Liver (tissue), 9 donors: ENCODE data around the gene ATE1. TPM values are rescaled to one million over a fixed set of nuclear protein-coding genes. Genes with fewer than 3 reads are reported as not detected.
A peak's percentile ranks its signal among the peaks of the same experiment; 100 is the strongest.

Source experiments
- DNase-seq: peaks from one replicate; pipeline ENCODE4 v3.0.0-alpha.2; 2017; ENCODE audit warnings: low spot score
- H3K27ac ChIP-seq, 2 donors: one replicate each; pipeline ENCODE4 v1.7.0; 2013; ENCODE audit warnings: inconsistent platforms in 2 of 2, low read length in 2 of 2, control low read depth in 1 of 2, low read depth in 1 of 2, mild to moderate bottlenecking in 1 of 2
- H3K27me3 ChIP-seq, 4 donors: one replicate each; pipeline versions ENCODE4 v1.6.1 to v1.7.0; 2013; ENCODE audit warnings: low read length in 3 of 4, inconsistent platforms in 1 of 4, mild to moderate bottlenecking in 1 of 4, moderate library complexity in 1 of 4; ENCODE audit not compliant: control insufficient read depth in 4 of 4, insufficient read depth in 4 of 4
- H3K36me3 ChIP-seq, 4 donors: one replicate each; pipeline versions ENCODE4 v1.6.1 to v1.7.0; 2013; ENCODE audit warnings: low read length in 3 of 4, mild to moderate bottlenecking in 3 of 4, low read depth in 1 of 4, moderate library complexity in 1 of 4; ENCODE audit not compliant: control insufficient read depth in 4 of 4, insufficient read depth in 3 of 4
- H3K4me1 ChIP-seq, 4 donors: one replicate each; pipeline versions ENCODE4 v1.6.1 to v1.7.0; 2013; ENCODE audit warnings: low read length in 3 of 4, mild to moderate bottlenecking in 3 of 4, moderate library complexity in 1 of 4; ENCODE audit not compliant: control insufficient read depth in 4 of 4, insufficient read depth in 4 of 4
- H3K4me3 ChIP-seq, 3 donors: one replicate each; pipeline versions ENCODE4 v1.6.1 to v1.7.0; 2013; ENCODE audit warnings: low read length in 3 of 3, control low read depth in 1 of 3, low read depth in 1 of 3, mild to moderate bottlenecking in 1 of 3
- H3K9ac ChIP-seq, 2 donors: one replicate each; pipeline ENCODE4 v1.7.0; 2013; ENCODE audit warnings: low read length in 2 of 2, mild to moderate bottlenecking in 2 of 2, moderate library complexity in 2 of 2, control low read depth in 1 of 2, low read depth in 1 of 2
- H3K9me3 ChIP-seq, 4 donors: one replicate each; pipeline versions ENCODE4 v1.6.1 to v1.7.0; 2013; ENCODE audit warnings: low read length in 3 of 4; ENCODE audit not compliant: control insufficient read depth in 4 of 4
- ATF3 ChIP-seq: IDR thresholded peaks from 2 replicates; pipeline ENCODE4 v1.6.1; 2016; ENCODE audit warnings: antibody characterized with exemption
- EGR1 ChIP-seq, 2 donors: IDR thresholded peaks; 2 replicates each; pipeline ENCODE4 v1.6.1; 2016 to 2018; ENCODE audit warnings: antibody characterized with exemption in 2 of 2, low read depth in 2 of 2
- FOXA2 ChIP-seq: IDR thresholded peaks from 2 replicates; pipeline ENCODE4 v1.6.1; 2016; ENCODE audit warnings: antibody characterized with exemption
- HNF4A ChIP-seq, 2 donors: conservative IDR thresholded peaks; 2 replicates each; pipeline ENCODE4 v1.6.1; 2016; ENCODE audit warnings: antibody characterized with exemption in 2 of 2, mild to moderate bottlenecking in 2 of 2
- HNF4G ChIP-seq: IDR thresholded peaks from 2 replicates; pipeline ENCODE4 v1.6.1; 2016; ENCODE audit warnings: antibody characterized with exemption
- JUND ChIP-seq, 2 donors: IDR thresholded peaks; 2 replicates each; pipeline ENCODE4 v1.6.1; 2016; ENCODE audit warnings: antibody characterized with exemption in 2 of 2
- NR2F2 ChIP-seq: IDR thresholded peaks from 2 replicates; pipeline ENCODE4 v1.6.1; 2016; ENCODE audit warnings: antibody characterized with exemption
- RXRA ChIP-seq, 2 donors: IDR thresholded peaks; 2 replicates each; pipeline ENCODE4 v1.6.1; 2017 to 2018; ENCODE audit warnings: antibody characterized with exemption in 2 of 2, mild to moderate bottlenecking in 1 of 2
- TAF1 ChIP-seq: conservative IDR thresholded peaks from 2 replicates; pipeline ENCODE4 v1.6.1; 2016; ENCODE audit warnings: antibody characterized with exemption, mild to moderate bottlenecking
- WGBS: extraction: QIAGEN DNeasy Blood & Tissue Kit; methylation state at CpG from one replicate; pipeline ENCODE4 v1.1.7; 2013; 5-methylcytosine and 5-hydroxymethylcytosine counted together
- polyA plus RNA-seq, 2 donors: library from polyadenylated mRNA; stranded (reverse) in 1 of 2; unstranded in 1 of 2; fragments of 200-250 nt in 1 of 2; fragments of >200 nt in 1 of 2; fragmentation: Nextera tagmentation in 1 of 2; extraction: Ambion mirVana in 1 of 2; gene quantifications; one replicate each; pipeline versions ENCODE4 v1.2.1 to v1.2.3, GENCODE V29; 2013 to 2015
- total RNA-seq, 2 donors: library from RNA; depleted of rRNA; stranded (reverse); fragments of >200 nt; gene quantifications; one replicate each; pipeline ENCODE4 v1.2.3, GENCODE V29; 2014
- TF ChIP-seq, protein P1 (sequence below): fragments of 150-350 bp; IDR thresholded peaks from 2 replicates; pipeline ENCODE4 v1.5.1; 2017; ENCODE audit warnings: improper control_type of control experiment, low read depth, low read length; ENCODE audit not compliant: missing input control
- TF ChIP-seq, protein P2 (sequence below): IDR thresholded peaks from 2 replicates; pipeline ENCODE4 v1.6.1; 2016; ENCODE audit warnings: antibody characterized with exemption
- donor health status: healthy.
- donor health status: healthy.
- donor health status: healthy.
- donor health status: healthy.
- donor health status: healthy.

ATE1 gene
- total and polyA plus RNA-seq, 4 donors, result 7.9 to 34.9 (median 13.5) TPM

DNA sequence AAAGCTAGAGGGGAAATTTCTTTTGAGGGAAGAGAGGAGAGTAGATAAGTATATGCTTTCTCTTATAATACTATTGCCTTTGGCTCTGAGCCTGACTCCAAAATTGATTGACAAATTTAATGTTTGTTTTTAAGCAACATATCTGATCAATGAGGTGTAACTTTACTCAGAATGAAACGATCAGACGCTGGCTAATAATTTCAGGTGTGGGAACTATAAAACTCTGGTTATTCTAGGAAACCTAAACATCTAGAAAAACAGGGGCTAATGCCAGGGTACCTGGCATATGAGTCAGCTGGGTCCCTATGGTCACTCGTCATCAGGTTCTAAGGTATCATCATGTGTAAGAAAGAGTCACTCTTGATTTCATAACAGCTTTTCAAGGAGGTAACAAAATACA, 139.7 kb downstream of the ATE1 start:
- WGBS, result 35% methylated on average over 3 of the region's 3 CpGs
- no peak overlapping the region for H3K4me3 ChIP-seq
- no peaks in the 10 kb centered on the region for H3K27me3 ChIP-seq
- H3K27ac ChIP-seq, result no peak overlapping the region
- H3K9me3 ChIP-seq, result no peaks in the 10 kb centered on the region
- TF ChIP-seq HNF4A (conservative IDR thresholded peaks at IDR 0.05), result peak in 1 of 2 donors; percentile 8
- TF ChIP-seq HNF4G, result no peak
- TF ChIP-seq EGR1 (IDR thresholded peaks at IDR 0.05; ENCODE audit: low read depth in 2 of 2), result no peak
- TF ChIP-seq, protein P1, sequence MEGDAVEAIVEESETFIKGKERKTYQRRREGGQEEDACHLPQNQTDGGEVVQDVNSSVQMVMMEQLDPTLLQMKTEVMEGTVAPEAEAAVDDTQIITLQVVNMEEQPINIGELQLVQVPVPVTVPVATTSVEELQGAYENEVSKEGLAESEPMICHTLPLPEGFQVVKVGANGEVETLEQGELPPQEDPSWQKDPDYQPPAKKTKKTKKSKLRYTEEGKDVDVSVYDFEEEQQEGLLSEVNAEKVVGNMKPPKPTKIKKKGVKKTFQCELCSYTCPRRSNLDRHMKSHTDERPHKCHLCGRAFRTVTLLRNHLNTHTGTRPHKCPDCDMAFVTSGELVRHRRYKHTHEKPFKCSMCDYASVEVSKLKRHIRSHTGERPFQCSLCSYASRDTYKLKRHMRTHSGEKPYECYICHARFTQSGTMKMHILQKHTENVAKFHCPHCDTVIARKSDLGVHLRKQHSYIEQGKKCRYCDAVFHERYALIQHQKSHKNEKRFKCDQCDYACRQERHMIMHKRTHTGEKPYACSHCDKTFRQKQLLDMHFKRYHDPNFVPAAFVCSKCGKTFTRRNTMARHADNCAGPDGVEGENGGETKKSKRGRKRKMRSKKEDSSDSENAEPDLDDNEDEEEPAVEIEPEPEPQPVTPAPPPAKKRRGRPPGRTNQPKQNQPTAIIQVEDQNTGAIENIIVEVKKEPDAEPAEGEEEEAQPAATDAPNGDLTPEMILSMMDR, result no peak
- no peak for TF ChIP-seq JUND (IDR thresholded peaks at IDR 0.05)
- no peak for TF ChIP-seq RXRA (IDR thresholded peaks at IDR 0.05)
- no peak for TF ChIP-seq ATF3
- TF ChIP-seq, protein P2, sequence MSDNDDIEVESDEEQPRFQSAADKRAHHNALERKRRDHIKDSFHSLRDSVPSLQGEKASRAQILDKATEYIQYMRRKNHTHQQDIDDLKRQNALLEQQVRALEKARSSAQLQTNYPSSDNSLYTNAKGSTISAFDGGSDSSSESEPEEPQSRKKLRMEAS, result no peak
- no peaks in the 10 kb centered on the region for H3K36me3 ChIP-seq
- peaks cover 0 to 11% (median 9%) of the 10 kb centered on the region in 4 donors for H3K4me1 ChIP-seq
- H3K9ac ChIP-seq, result no peak overlapping the region
- no peak for DNase-seq

DNA sequence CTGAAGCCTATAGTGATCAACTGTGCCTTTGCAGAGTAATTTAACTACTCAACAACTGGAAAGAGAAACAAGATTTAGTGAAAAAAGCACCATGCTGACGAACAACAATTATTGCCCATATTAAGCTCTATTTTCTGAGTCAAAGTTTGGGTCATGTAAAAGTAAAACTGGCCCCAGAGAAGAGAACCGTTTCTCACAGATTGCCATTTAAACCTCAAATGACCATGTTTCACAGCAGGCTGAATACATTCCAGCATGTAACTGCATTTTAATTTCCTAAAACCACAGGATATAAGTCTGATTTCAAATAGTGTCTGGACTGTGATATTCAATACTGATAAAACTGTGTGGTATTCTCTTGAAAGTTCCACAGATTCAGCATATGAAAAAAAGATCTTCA, 140.7 kb downstream of the ATE1 start:
- H3K36me3 ChIP-seq, result no peaks in the 10 kb centered on the region
- no peak overlapping the region for H3K9ac ChIP-seq
- H3K4me3 ChIP-seq, result no peak overlapping the region
- no peaks in the 10 kb centered on the region for H3K27me3 ChIP-seq
- no peak overlapping the region for H3K27ac ChIP-seq
- H3K9me3 ChIP-seq, result no peaks in the 10 kb centered on the region
- H3K4me1 ChIP-seq, result peaks cover 0 to 11% (median 9%) of the 10 kb centered on the region in 4 donors
- WGBS, result 91% methylated on average over 2 of the region's 2 CpGs
- DNase-seq, result no peak
- TF ChIP-seq NR2F2, result no peak
- no peak for TF ChIP-seq JUND (IDR thresholded peaks at IDR 0.05)
- TF ChIP-seq TAF1, result no peak
- no peak for TF ChIP-seq FOXA2
- no peak for TF ChIP-seq HNF4A (conservative IDR thresholded peaks at IDR 0.05)

DNA sequence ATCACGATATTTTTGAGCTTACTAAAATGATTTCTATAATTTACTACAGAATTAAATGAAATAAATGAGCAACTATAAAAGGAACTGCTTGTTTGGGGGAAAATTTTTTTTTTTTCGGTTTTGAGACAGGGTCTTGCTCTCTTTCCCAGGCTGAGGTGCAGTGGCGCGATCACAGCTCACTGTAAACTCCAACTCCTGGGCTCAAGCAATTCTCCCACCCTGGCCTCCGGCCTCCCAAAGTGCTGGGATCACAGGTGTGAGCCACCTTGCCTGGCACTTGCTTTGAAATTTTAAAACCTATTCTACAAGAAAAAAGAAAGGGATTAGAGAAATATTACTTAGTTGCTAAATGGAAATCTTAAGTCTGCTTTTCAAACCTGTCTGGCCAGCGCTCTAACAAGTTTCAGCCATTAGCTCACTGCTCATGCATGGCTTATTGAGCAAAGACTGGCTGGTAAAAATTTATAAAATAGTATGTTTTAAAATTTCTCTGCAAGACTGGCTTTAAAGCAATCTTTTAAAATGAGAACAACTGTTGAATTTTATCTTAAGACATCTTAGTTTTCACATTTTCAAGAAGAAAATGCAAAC, 144.0 kb downstream of the ATE1 start:
- H3K4me1 ChIP-seq, result peaks cover 0 to 9% (median 7%) of the 10 kb centered on the region in 4 donors
- no peaks in the 10 kb centered on the region for H3K27me3 ChIP-seq
- no peak overlapping the region for H3K27ac ChIP-seq
- H3K36me3 ChIP-seq, result peaks cover 0 to 3% (median 1%) of the 10 kb centered on the region in 4 donors
- no peak for TF ChIP-seq ATF3
- no peak for DNase-seq
- H3K9ac ChIP-seq, result no peak overlapping the region
- H3K4me3 ChIP-seq, result no peak overlapping the region
- H3K9me3 ChIP-seq, result no peaks in the 10 kb centered on the region
- WGBS, result 83% methylated on average over 6 of the region's 6 CpGs
